H1 (cell line): ENCODE measurements around the gene RARB. TPM values are rescaled to one million over a fixed set of nuclear protein-coding genes. Genes with fewer than 3 reads are reported as not detected.

Experiments
- CTCF ChIA-PET: fragments of 300-600 bp; sonication (Branson Sonifier 250); formaldehyde crosslinking; loops from one replicate; lab custom pipeline; 2021; ENCODE audit not compliant: partially characterized antibody; lab: Charles Lee
- POLR2A ChIA-PET: fragments of 300-600 bp; sonication (Branson Sonifier 250); formaldehyde crosslinking; loops from one replicate; lab custom pipeline; 2021; ENCODE audit warnings: inconsistent platforms; ENCODE audit not compliant: partially characterized antibody; lab: Charles Lee
- DNase-seq, 2 experiments: peaks; one replicate each; pipeline versions ENCODE4 v3.0.0 to v3.0.0-alpha.2; 2010 to 2022; ENCODE audit warnings: low spot score in 2 of 2, low read depth in 1 of 2, mixed read lengths in 1 of 2
- FAIRE-seq: peaks from 2 replicates; lab custom pipeline; 2011; peaks lifted over from hg19 to GRCh38; lab: Jason Lieb, UNC
- H2AFZ ChIP-seq: 2 replicates; pipeline ENCODE4 v1.8.1; 2012; ENCODE audit warnings: low read length, inconsistent platforms
- H2AK5ac ChIP-seq: 2 replicates; pipeline ENCODE4 v1.6.1; 2013; ENCODE audit warnings: low read depth, low read length
- H2BK120ac ChIP-seq: replicated peaks from 2 replicates; pipeline ENCODE3; 2013; ENCODE audit warnings: low read depth, low read length, inconsistent platforms
- H2BK12ac ChIP-seq: 2 replicates; pipeline ENCODE4 v1.6.1; 2013; ENCODE audit warnings: low read depth, low read length
- H2BK15ac ChIP-seq: 2 replicates; pipeline ENCODE4 v1.6.1; 2013; ENCODE audit warnings: low read length
- H2BK20ac ChIP-seq: 2 replicates; pipeline ENCODE4 v1.6.1; 2013; ENCODE audit warnings: low read length
- H2BK5ac ChIP-seq: 2 replicates; pipeline ENCODE4 v1.6.1; 2013; ENCODE audit warnings: low read depth, low read length
- H3K14ac ChIP-seq: 2 replicates; pipeline ENCODE4 v1.6.1; 2013; ENCODE audit warnings: inconsistent platforms; ENCODE audit not compliant: insufficient read length
- H3K18ac ChIP-seq: 2 replicates; pipeline ENCODE4 v1.6.1; 2013; ENCODE audit warnings: low read length; ENCODE audit errors: extremely low read depth
- H3K23ac ChIP-seq: 2 replicates; pipeline ENCODE4 v1.6.1; 2013; ENCODE audit warnings: inconsistent platforms; ENCODE audit not compliant: insufficient read length
- H3K23me2 ChIP-seq: 2 replicates; pipeline ENCODE4 v1.6.1; 2013; ENCODE audit warnings: low read depth, low read length
- H3K27ac ChIP-seq: 2 replicates; pipeline ENCODE4 v1.6.1; 2011; ENCODE audit warnings: low read depth, low read length, inconsistent platforms
- H3K27me3 ChIP-seq, 4 experiments: replicated peaks in 1 of 4; 1 replicate in 1 of 4; 2 replicates in 3 of 4; pipeline versions ENCODE4 v1.6.1 to v1.8.1; 2011 to 2013; ENCODE audit warnings: low read length in 3 of 4, mild to moderate bottlenecking in 3 of 4, inconsistent platforms in 2 of 4, mixed read lengths in 2 of 4, moderate library complexity in 1 of 4; ENCODE audit not compliant: control insufficient read depth in 3 of 4, insufficient read depth in 3 of 4; ENCODE audit errors: extremely low read depth in 1 of 4
- H3K36me3 ChIP-seq, 4 experiments: 2 replicates each; pipeline versions ENCODE4 v1.6.1 to v1.8.1; 2011 to 2013; ENCODE audit warnings: mild to moderate bottlenecking in 4 of 4, low read length in 3 of 4, moderate library complexity in 2 of 4, control low read depth in 1 of 4, inconsistent platforms in 1 of 4; ENCODE audit not compliant: insufficient read depth in 4 of 4, control insufficient read depth in 2 of 4
- H3K4ac ChIP-seq: replicated peaks from 2 replicates; pipeline ENCODE3; 2013; ENCODE audit warnings: low read length, low read depth, mixed read lengths, inconsistent platforms; ENCODE audit not compliant: insufficient read length
- H3K4me1 ChIP-seq, 4 experiments: replicated peaks in 1 of 4; 1 replicate in 1 of 4; 2 replicates in 3 of 4; pipeline versions ENCODE4 v1.6.1 to v1.8.1; 2011 to 2013; ENCODE audit warnings: low read length in 3 of 4, inconsistent platforms in 2 of 4, mixed read lengths in 1 of 4; ENCODE audit not compliant: insufficient read depth in 4 of 4, control insufficient read depth in 3 of 4
- H3K4me2 ChIP-seq, 2 experiments: 2 replicates each; pipeline versions ENCODE4 v1.6.1 to v1.8.1; 2011 to 2013; ENCODE audit warnings: low read depth in 2 of 2, low read length in 2 of 2, control low read depth in 1 of 2, inconsistent platforms in 1 of 2, mild to moderate bottlenecking in 1 of 2; ENCODE audit not compliant: insufficient read depth in 1 of 2
- H3K4me3 ChIP-seq, 4 experiments: fragments of 200-600, 300-600 bp in 1 of 4; sonication (generic), shearing (Covaris generic), sonication (Bioruptor Twin) in 1 of 4; 2 replicates each; pipeline versions ENCODE4 v1.5.1 to v1.8.1; 2011 to 2016; ENCODE audit warnings: low read length in 4 of 4, low read depth in 3 of 4, control low read depth in 2 of 4, inconsistent platforms in 2 of 4, mild to moderate bottlenecking in 2 of 4, mixed read lengths in 1 of 4, moderate library complexity in 1 of 4; ENCODE audit not compliant: insufficient read depth in 2 of 4; ENCODE audit errors: extremely low read depth in 1 of 4
- H3K56ac ChIP-seq: replicated peaks from 2 replicates; pipeline ENCODE3; 2013; ENCODE audit warnings: low read depth, mild to moderate bottlenecking, mixed read lengths, low read length, inconsistent platforms; ENCODE audit not compliant: insufficient read length
- H3K79me1 ChIP-seq: 2 replicates; pipeline ENCODE4 v1.6.1; 2013; ENCODE audit warnings: low read depth, low read length, control low read depth
- H3K79me2 ChIP-seq, 2 experiments: 2 replicates each; pipeline versions ENCODE4 v1.6.1 to v1.8.1; 2012 to 2013; ENCODE audit warnings: low read length in 2 of 2, mild to moderate bottlenecking in 2 of 2, inconsistent platforms in 1 of 2; ENCODE audit not compliant: insufficient read depth in 2 of 2, control insufficient read depth in 1 of 2
- H3K9ac ChIP-seq, 4 experiments: replicated peaks in 1 of 4; 1 replicate in 1 of 4; 2 replicates in 3 of 4; pipeline versions ENCODE4 v1.6.1 to v1.8.1; 2011 to 2013; ENCODE audit warnings: low read depth in 3 of 4, low read length in 3 of 4, control low read depth in 2 of 4, mild to moderate bottlenecking in 2 of 4, moderate library complexity in 2 of 4, inconsistent platforms in 1 of 4; ENCODE audit errors: extremely low read depth in 1 of 4
- H3K9me3 ChIP-seq, 2 experiments: 2 replicates each; pipeline versions ENCODE4 v1.6.1 to v1.8.1; 2012 to 2013; ENCODE audit warnings: mild to moderate bottlenecking in 2 of 2, moderate library complexity in 2 of 2, control low read depth in 1 of 2, inconsistent platforms in 1 of 2, low read depth in 1 of 2, low read length in 1 of 2, mixed read lengths in 1 of 2; ENCODE audit not compliant: insufficient read depth in 2 of 2
- H4K20me1 ChIP-seq, 2 experiments: replicated peaks in 1 of 2; 2 replicates each; pipeline versions ENCODE3 to v1.8.1; 2011 to 2013; ENCODE audit warnings: inconsistent platforms in 2 of 2, low read length in 2 of 2, mild to moderate bottlenecking in 1 of 2; ENCODE audit not compliant: insufficient read depth in 2 of 2, control insufficient read depth in 1 of 2
- H4K5ac ChIP-seq: 2 replicates; pipeline ENCODE4 v1.6.1; 2013; ENCODE audit warnings: low read length, low read depth, mixed read lengths, inconsistent platforms; ENCODE audit not compliant: insufficient read length
- H4K8ac ChIP-seq: 2 replicates; pipeline ENCODE4 v1.8.0; 2013; ENCODE audit warnings: mild to moderate bottlenecking, moderate library complexity, low read length, inconsistent platforms; ENCODE audit not compliant: insufficient read depth; ENCODE audit errors: extremely low read depth
- H4K91ac ChIP-seq: replicated peaks from 2 replicates; pipeline ENCODE3; 2013; ENCODE audit warnings: low read length, mixed read lengths, inconsistent platforms; ENCODE audit not compliant: insufficient read length
- CBX5 ChIP-seq: fragments of 300-800, 300-1000 bp; sonication (generic); IDR thresholded peaks from 2 replicates; pipeline ENCODE4 v1.7.1; 2016; ENCODE audit warnings: antibody characterized with exemption, low read length, low read depth
- CTBP2 ChIP-seq: IDR thresholded peaks from 2 replicates; pipeline ENCODE4 v1.7.0; 2011; ENCODE audit warnings: borderline replicate concordance, mild to moderate bottlenecking, moderate library complexity, mixed read lengths, low read length; ENCODE audit not compliant: insufficient read depth, insufficient read length
- EGR1 ChIP-seq: IDR thresholded peaks from 2 replicates; pipeline ENCODE4 v1.6.1; 2011; ENCODE audit warnings: low read depth, low read length, borderline replicate concordance
- JUN ChIP-seq: IDR thresholded peaks from 2 replicates; pipeline ENCODE4 v1.6.1; 2011; ENCODE audit warnings: low read depth, mild to moderate bottlenecking, improper control_type of control experiment, low read length
- NRF1 ChIP-seq: IDR thresholded peaks from 2 replicates; pipeline ENCODE4 v1.6.1; 2011; ENCODE audit warnings: mild to moderate bottlenecking, low read depth, low read length, improper control_type of control experiment
- SAP30 ChIP-seq: fragments of 300-600 bp; sonication (generic); IDR thresholded peaks from 2 replicates; pipeline ENCODE4 v1.7.1; 2012; ENCODE audit warnings: low read length, moderate library complexity, mild to moderate bottlenecking, inconsistent platforms; ENCODE audit not compliant: insufficient read depth, insufficient replicate concordance
- SIX5 ChIP-seq: IDR thresholded peaks from 2 replicates; pipeline ENCODE4 v1.6.1; 2011; ENCODE audit warnings: mild to moderate bottlenecking, low read depth, low read length
- TAF1 ChIP-seq: IDR thresholded peaks from 2 replicates; pipeline ENCODE4 v1.6.1; 2011; ENCODE audit warnings: mild to moderate bottlenecking, low read depth, low read length
- WGBS, 2 experiments: shearing (Covaris generic) in 1 of 2; methylation state at CpG; one replicate each; pipeline versions ENCODE4 v1.1.6 to v1.1.7; 2013 to 2015; ENCODE audit warnings: low lambda C conversion rate in 2 of 2, mixed read lengths in 2 of 2, inconsistent platforms in 1 of 2, low coverage in 1 of 2, missing lambda C conversion rate in 1 of 2; ENCODE audit not compliant: insufficient replicate concordance in 2 of 2, insufficient coverage in 1 of 2, insufficient read length in 1 of 2; ENCODE audit errors: extremely low coverage in 1 of 2, missing lambda C conversion rate in 1 of 2; 5-methylcytosine and 5-hydroxymethylcytosine counted together
- polyA plus RNA-seq, 7 experiments: library from polyadenylated mRNA; depleted of rRNA in 3 of 7; stranded (reverse) in 5 of 7; unstranded in 2 of 7; fragments of >200 nt in 5 of 7; fragments of 200-250 nt in 2 of 7; gene quantifications; 1 replicate in 5 of 7; 2 replicates in 1 of 7; 4 replicates in 1 of 7; pipeline versions ENCODE4 v1.2.1 to v1.2.3, GENCODE V29; 2011 to 2013; ENCODE audit warnings: missing spikeins in 2 of 7, mixed read lengths in 2 of 7
- total RNA-seq: library from RNA; stranded (reverse); fragmentation: NEBNext Ultra II Directional; extraction: Animal tissue kit (Norgen Biotek cat#: 25700); gene quantifications from 2 replicates; pipeline ENCODE4 v1.2.1, GENCODE V29; 2021
- TF ChIP-seq, protein P1 (sequence below): IDR thresholded peaks from 2 replicates; pipeline ENCODE4 v1.6.1; 2012; ENCODE audit warnings: low read length, inconsistent platforms

Gene RARB
- total and polyA plus RNA-seq, 2 of the 8 experiments (the other 6 are each of a cell fraction or from before 2014, with no cell fraction given): 0.15 to 0.22 TPM

DNA sequence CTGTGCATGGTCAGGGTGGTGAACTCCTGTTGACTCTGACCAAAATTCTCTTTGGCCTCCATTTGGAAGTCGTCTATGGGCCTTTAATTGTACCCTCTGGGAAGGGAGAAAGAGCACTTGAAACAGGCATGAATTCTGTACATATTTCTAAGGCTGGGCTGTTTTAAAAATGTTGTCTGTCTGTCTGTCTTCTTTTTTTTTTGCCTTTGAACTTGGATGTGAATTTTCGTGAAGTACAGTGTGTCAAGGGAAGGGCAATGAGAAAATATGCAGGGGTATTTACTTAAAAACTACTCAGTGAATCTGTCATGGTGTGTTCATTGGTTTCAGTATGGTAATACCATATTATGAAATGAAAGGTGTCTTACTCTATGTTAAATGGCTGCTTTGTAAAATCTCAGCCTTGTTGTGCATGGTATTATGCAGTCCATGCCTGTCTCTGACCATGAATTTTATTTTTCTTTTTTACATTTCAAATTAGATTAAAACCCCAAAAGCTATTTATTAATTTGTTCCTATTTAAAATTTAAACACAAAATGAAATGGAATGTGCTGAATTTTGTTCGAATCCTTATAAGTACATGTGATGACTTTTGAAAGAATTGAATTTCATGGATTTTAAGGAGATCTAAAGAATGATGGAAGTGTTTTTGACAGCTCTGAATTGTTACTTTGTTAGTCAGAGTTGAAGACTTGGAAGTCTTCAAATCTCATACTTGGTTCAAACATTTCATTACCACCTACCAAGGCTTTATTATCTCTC is 51.1 kb downstream of the RARB start:
- H3K14ac ChIP-seq: no peak overlapping the region
- H3K27me3 ChIP-seq: no peaks in the 10 kb centered on the region; a peak in 1 of 7 replicates
- 80% methylated on average over 3 of the region's 3 CpGs; no CpG with 5 or more reads in 1 of the 2 experiments for WGBS, 2 experiments
- H2BK20ac ChIP-seq: no peak overlapping the region
- FAIRE-seq (no peak), DNase-seq (no peak)
- no peak overlapping the region for H3K4me3 ChIP-seq
- no peak overlapping the region for H4K8ac ChIP-seq
- H3K79me2 ChIP-seq: no peaks in the 10 kb centered on the region
- H2BK12ac ChIP-seq: no peak overlapping the region
- ChIA-PET POLR2A (no interaction called here), CTCF (interaction anchor here (1.0 to 1.9 kb wide), 3 partner anchors 9 to 114 kb away, joined by 4 to 7 read pairs (median 4); no protein-coding TSS in a partner anchor)
- no peak overlapping the region for H3K27ac ChIP-seq
- no peak overlapping the region for H3K4me2 ChIP-seq
- no peaks in the 10 kb centered on the region for H4K20me1 ChIP-seq
- no peaks in the 10 kb centered on the region for H3K23me2 ChIP-seq
- no peak overlapping the region for H3K18ac ChIP-seq
- no peaks in the 10 kb centered on the region for H3K9me3 ChIP-seq
- no peak overlapping the region for H2BK5ac ChIP-seq
- no peaks in the 10 kb centered on the region for H3K4me1 ChIP-seq
- H4K91ac ChIP-seq: no peak overlapping the region
- H3K4ac ChIP-seq: no peak overlapping the region
- no peak overlapping the region for H2BK120ac ChIP-seq
- no peak overlapping the region for H3K23ac ChIP-seq
- H3K9ac ChIP-seq: no peak overlapping the region
- H2AFZ ChIP-seq: no peak overlapping the region
- no peak overlapping the region for H4K5ac ChIP-seq
- H3K36me3 ChIP-seq: no peaks in the 10 kb centered on the region
- H2BK15ac ChIP-seq: no peak overlapping the region
- no peaks in the 10 kb centered on the region for H3K79me1 ChIP-seq
- H3K56ac ChIP-seq: no peak overlapping the region
- no peak overlapping the region for H2AK5ac ChIP-seq
- no peak for TF ChIP-seq CTBP2
- no peak for TF ChIP-seq JUN
- no peak for TF ChIP-seq SAP30
- TF ChIP-seq, protein P1, sequence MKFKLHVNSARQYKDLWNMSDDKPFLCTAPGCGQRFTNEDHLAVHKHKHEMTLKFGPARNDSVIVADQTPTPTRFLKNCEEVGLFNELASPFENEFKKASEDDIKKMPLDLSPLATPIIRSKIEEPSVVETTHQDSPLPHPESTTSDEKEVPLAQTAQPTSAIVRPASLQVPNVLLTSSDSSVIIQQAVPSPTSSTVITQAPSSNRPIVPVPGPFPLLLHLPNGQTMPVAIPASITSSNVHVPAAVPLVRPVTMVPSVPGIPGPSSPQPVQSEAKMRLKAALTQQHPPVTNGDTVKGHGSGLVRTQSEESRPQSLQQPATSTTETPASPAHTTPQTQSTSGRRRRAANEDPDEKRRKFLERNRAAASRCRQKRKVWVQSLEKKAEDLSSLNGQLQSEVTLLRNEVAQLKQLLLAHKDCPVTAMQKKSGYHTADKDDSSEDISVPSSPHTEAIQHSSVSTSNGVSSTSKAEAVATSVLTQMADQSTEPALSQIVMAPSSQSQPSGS: no peak
- TF ChIP-seq CBX5: no peak
- no peak for TF ChIP-seq TAF1
- no peak for TF ChIP-seq EGR1
- TF ChIP-seq SIX5: no peak
- TF ChIP-seq NRF1: no peak
